ENCODE results near the gene YPEL2.

YPEL2 gene

GRCh38 chr17:59331129-59331928 lies at the start of gene YPEL2:
YPEL2 (plus strand) TSS chr17:59331655; CDS start chr17:59353410, 21,755 bp downstream.
- POLR2A ChIA-PET = interaction anchor here (0.6 kb wide), 1 partner anchor 78 kb away, joined by 3 read pairs; no protein-coding TSS in a partner anchor
- H3K4me1 ChIP-seq (ENCODE audit: control insufficient read depth, insufficient read depth, low read length) = peaks cover 25% of the 10 kb centered on the region
- peak within 1 kb of the TSS; percentile 81 for H3K4me3 ChIP-seq (ENCODE audit: low read depth, low read length)
- H3K9me3 ChIP-seq (ENCODE audit: control insufficient read depth, insufficient read depth, low read depth, low read length) = no peaks in the 10 kb centered on the region
- CTCF ChIA-PET = interaction anchor here (2.7 kb wide), 1 partner anchor 108 kb away, joined by 10 read pairs; no protein-coding TSS in a partner anchor
- H3K27ac ChIP-seq (ENCODE audit: extremely low read depth, low read depth, low read length) = peak within 1 kb of the TSS; percentile 78; the same call in 1 of the 2 replicates
- H3K36me3 ChIP-seq (ENCODE audit: control insufficient read depth in 2 of 2, insufficient read depth in 1 of 2, low read length in 2 of 2) = no peaks in the 10 kb centered on the region
- peak; percentile 21; the same call in 1 of the 2 replicates for TF ChIP-seq GLIS1 (tag by site-specific recombination; IDR thresholded peaks at IDR 0.05)
- TF ChIP-seq ELK4 (IDR thresholded peaks at IDR 0.05; ENCODE audit: borderline replicate concordance, low read depth, low read length) = no peak
- peak; percentile 53; the same call in 1 of the 2 replicates for TF ChIP-seq WT1 (tag by site-specific recombination; IDR thresholded peaks at IDR 0.05)
- no peak for TF ChIP-seq ZFP3 (tag by site-specific recombination; IDR thresholded peaks at IDR 0.05; ENCODE audit: low read depth)
- no peak for TF ChIP-seq ZNF24 (tag by site-specific recombination; IDR thresholded peaks at IDR 0.05)
- no peak for TF ChIP-seq ZNF776 (tag by site-specific recombination; IDR thresholded peaks at IDR 0.05; ENCODE audit: borderline replicate concordance)
- TF ChIP-seq ZNF555 (tag by site-specific recombination; conservative IDR thresholded peaks at IDR 0.05) = no peak
- peak; percentile 91 for TF ChIP-seq SP3 (tag by site-specific recombination; IDR thresholded peaks at IDR 0.05)
- TF ChIP-seq ZNF426 (tag by site-specific recombination; IDR thresholded peaks at IDR 0.05) = no peak
- TF ChIP-seq KLF7 (tag by site-specific recombination; IDR thresholded peaks at IDR 0.05; ENCODE audit: borderline replicate concordance) = no peak
- no peak for TF ChIP-seq AEBP2 (tag by site-specific recombination; IDR thresholded peaks at IDR 0.05; ENCODE audit: borderline replicate concordance)
- TF ChIP-seq ZNF660 (tag by site-specific recombination; IDR thresholded peaks at IDR 0.05) = 0 out of 2 replicates have a peak, but pooled peaks have one; percentile 23
- TF ChIP-seq HOXA7 (CRISPR knock-in tag; IDR thresholded peaks at IDR 0.05; ENCODE audit: borderline replicate concordance) = no peak
- peak; percentile 60 for TF ChIP-seq ZBTB26 (tag by site-specific recombination; optimal IDR thresholded peaks at IDR 0.05)
- no peak for TF ChIP-seq ZNF248 (tag by site-specific recombination; IDR thresholded peaks at IDR 0.05)
- TF ChIP-seq ZBTB11 (tag by site-specific recombination; conservative IDR thresholded peaks at IDR 0.05; ENCODE audit: low read depth) = 0 out of 2 replicates have a peak, but pooled peaks have one; percentile 22
- TF ChIP-seq GLIS2 (tag by site-specific recombination; IDR thresholded peaks at IDR 0.05) = peak; percentile 49; the same call in 1 of the 2 replicates
- peak; percentile 39; the same call in 1 of the 2 replicates for TF ChIP-seq ZBTB7A (tag by site-specific recombination; IDR thresholded peaks at IDR 0.05; ENCODE audit: low read depth)
- no peak for TF ChIP-seq ZNF513 (tag by site-specific recombination; IDR thresholded peaks at IDR 0.05)
- TF ChIP-seq KLF9 (tag by site-specific recombination; IDR thresholded peaks at IDR 0.05; ENCODE audit: low read depth) = peak; percentile 66; the same call in 1 of the 2 replicates
- TF ChIP-seq SP2 (tag by site-specific recombination; IDR thresholded peaks at IDR 0.05) = peak; percentile 95
- peak; percentile 87 for TF ChIP-seq ZNF335 (tag by site-specific recombination; conservative IDR thresholded peaks at IDR 0.05)
- TF ChIP-seq SCRT2 (tag by site-specific recombination; IDR thresholded peaks at IDR 0.05) = no peak
- 0 out of 2 replicates have a peak, but pooled peaks have one; percentile 18 for TF ChIP-seq ZNF76 (tag by site-specific recombination; IDR thresholded peaks at IDR 0.05; ENCODE audit: borderline replicate concordance, low read depth)
- no peak for TF ChIP-seq GLI4 (tag by site-specific recombination; IDR thresholded peaks at IDR 0.05)
- 0 out of 2 replicates have a peak, but pooled peaks have one; percentile 13 for TF ChIP-seq ZSCAN30 (tag by site-specific recombination; IDR thresholded peaks at IDR 0.05)
- peak; percentile 92 for TF ChIP-seq KLF1 (tag by site-specific recombination; IDR thresholded peaks at IDR 0.05)
- TF ChIP-seq ZFHX2 (tag by site-specific recombination; conservative IDR thresholded peaks at IDR 0.05) = peak; percentile 71
- no peak for TF ChIP-seq ZNF747 (tag by site-specific recombination; IDR thresholded peaks at IDR 0.05)

All from HEK293 (cell line).